GM18519 (cell line): ENCODE results near the gene NDUFC1.

Experiments used
- ATAC-seq: cut with Tn5 transposase; IDR thresholded peaks from one replicate; pipeline ENCODE4 v1.9.1; 2021; ENCODE audit warnings: mild to moderate bottlenecking, moderate library complexity; ENCODE audit not compliant: unreplicated experiment, low FRiP score

Gene NDUFC1

GRCh38 chr4:139300431-139301112 is 1.7 kb downstream of the NDUFC1 start:
- no peak for ATAC-seq

DNA sequence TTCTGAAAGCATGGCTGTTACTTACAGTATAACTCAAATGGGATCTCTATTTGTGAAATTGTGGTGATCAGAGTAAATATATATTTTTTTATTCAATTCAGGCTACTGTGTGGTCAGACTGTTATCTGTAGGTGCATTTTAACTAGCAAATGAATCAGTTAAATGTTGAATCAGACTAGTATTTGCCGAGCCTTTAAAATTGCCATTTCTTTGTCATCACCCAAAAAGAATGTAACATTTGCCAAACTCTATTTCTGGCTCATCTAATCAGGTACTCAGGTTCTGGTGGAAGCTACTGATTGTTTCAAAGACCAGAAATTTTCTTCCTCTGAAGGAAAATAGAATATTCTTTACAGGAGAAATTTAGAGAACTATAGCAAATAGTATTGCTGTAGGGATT is 2.7 kb downstream of the NDUFC1 start:
- no peak for ATAC-seq

- peak; percentile 23 for ATAC-seq
These were observed 5.3 kb downstream of the NDUFC1 start for GRCh38 chr4:139297001-139297410.

- ATAC-seq: no peak
These were observed 6.4 kb downstream of the NDUFC1 start for GRCh38 chr4:139295942-139296299.

- ATAC-seq: peak; percentile 83
These were observed 6.9 kb downstream of the NDUFC1 start for GRCh38 chr4:139295206-139295941.

DNA sequence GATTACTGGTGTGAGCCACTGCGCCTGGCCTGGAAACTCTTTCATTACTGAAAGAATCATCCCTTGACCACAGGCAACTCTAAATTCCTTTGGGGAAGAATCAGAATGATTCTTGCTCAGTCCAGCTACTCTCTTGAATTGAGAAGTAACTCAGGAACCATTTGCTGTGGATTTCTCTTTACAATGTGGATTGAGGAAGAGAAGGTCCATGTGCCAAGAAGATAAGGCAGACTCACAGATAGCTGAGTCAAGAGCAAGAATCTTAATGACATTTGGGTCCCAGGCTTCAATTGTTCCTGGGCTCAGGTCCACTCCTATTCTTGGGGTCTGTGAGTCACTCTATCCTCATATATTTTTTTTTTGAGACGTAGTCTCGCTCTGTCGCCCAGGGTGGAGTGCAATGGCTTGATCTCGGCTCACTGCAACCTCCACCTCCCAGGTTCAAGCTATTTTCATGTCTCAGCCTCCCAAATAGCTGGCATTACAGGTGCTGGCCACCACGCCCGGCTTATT is 16.0 kb downstream of the NDUFC1 start:
- no peak for ATAC-seq

DNA sequence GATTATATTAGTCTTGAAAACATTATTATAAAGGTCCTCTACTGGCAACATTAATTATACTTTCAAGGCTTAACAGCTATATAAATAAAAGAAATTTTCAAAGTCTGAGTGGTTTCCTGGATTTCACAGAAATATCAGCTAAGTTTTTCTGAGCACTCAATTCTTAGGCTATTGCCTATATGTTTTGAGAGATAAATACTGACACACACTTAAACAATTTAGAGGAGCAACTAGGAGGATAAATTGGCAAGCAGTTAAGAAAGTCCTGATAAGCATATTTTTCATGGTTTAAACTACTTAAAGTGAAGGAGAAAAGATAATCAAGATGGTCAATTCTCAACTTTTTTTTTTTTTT is 19.6 kb downstream of the NDUFC1 start:
- ATAC-seq: no peak

GRCh38 chr4:139282065-139282720 is 20.1 kb downstream of the NDUFC1 start:
- no peak for ATAC-seq

DNA sequence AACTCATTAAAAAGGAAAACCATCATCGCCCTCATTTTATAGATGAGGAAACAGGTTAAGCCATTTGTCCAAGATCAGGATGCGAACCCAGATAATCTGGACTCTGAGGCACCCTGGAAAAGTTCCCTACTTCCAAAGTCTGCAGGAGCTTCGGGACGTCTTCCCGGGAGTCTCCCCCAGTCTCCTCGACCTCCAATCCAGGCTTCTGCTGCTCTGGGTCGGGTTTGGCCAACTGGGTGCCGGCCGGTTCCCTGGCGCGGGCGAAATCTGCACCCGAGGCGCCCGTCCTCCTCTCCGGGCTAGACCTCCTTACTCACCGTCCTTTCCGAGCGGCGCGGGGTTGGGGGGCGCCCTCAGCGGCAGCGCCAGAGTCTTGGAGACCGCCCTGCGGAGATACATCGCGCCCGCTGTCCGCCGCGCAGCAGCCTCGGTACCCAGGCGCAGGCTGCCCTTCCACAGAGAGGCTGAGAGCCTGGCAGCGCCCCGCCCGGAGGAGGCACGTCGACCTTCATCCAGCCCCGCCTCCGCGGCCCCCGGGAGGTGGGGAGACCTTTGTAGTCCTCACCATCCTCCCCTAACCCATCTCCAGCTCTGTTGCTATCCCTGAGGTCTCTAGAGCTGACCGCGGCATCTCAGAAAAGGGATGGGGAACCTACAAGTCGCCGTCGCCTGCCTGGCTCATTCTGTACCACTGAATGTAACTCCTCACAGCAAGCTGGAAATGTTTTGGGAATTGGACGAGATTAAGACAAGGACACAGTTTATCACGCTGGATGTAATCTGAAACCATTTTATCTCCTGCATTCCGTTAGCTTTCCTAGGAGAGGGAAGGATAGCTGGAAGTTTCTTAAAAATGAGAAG is 22.3 kb downstream of the NDUFC1 start, which contains the start of gene MGARP:
Gene MGARP (minus strand): TSS at position 466 of the 861 bp plus-strand sequence. CDS start 67 bp downstream, at position 399.
- ATAC-seq: peak; percentile 42

DNA sequence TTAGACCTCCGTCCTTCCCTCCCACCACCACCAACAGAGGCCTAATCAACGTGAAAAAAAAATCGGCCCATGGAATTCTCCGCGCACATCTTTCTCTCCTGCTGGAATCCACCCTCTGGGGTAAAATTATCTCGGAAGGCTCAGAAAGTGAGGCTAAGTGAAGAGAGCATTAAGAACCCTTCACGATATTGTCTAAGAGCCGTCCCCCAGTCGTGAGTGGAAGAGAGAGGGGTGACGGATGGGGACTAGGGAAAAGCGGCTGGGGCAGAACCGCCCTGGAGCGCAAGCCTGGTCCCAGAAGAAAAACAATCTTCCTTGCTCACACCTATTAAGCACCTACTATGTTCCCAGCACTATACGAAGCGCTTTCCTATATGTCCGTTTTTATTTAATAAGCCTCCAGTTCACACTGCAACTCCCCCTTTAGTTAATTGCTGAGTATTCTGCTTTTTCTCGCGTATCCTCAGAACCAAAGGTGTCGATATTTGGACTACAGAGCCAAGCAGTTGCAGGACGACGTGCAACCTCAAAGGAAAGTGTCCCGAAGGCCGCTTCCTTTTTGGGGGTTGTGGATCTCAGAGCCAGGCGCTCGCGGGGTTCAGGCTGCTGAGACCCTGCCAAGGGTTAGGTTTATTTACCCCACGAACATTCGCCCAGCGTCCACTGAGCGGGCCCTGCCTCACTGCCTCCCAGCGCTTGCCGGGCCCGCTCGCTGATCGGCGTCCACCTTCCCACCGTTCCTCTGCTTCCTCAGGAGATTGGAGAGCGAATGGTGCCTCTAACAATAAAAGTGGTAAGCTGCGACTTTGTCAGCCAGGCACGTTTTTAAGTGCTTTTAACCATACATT is 23.1 kb downstream of the NDUFC1 start:
- no peak for ATAC-seq

DNA sequence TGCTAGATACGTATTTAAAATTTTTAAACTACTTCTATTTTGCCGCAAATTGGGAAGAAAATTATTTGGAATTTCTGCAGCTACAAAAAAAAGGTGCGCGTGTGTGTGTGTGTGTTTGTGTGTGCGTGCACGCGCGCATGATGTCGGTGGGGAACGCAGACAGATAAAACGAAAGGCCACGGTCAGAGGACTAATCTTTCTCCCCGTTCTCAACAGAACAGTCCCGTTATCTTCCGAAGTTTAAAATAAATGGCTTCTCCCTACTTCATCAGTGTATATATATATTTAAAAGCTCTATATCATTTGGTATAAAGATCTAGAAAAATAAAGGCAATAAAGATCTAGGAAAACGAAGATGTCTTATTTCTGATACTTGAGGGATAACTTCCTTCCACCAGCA is 23.8 kb downstream of the NDUFC1 start:
- no peak for ATAC-seq

DNA sequence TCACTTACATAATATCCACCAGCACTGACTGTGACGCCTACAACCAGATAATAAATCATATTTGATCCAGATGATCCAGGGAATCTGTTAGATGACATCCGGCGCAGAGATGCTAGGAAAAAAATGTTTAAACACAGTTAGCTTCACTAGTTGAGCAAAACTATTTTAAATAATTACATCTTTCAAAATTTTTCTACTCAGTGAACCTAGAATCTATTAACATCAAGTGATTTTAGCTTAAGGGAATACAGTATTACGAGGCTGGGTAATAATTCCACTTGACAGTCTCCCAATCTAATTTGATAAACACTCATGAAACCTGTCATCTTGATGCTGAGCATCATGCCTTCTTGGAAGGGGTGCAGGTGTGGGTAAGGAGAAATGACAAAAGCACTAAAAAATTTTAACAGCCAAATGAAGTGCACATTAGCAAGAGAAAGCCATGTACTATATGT is 27.0 kb downstream of the NDUFC1 start:
- no peak for ATAC-seq

DNA sequence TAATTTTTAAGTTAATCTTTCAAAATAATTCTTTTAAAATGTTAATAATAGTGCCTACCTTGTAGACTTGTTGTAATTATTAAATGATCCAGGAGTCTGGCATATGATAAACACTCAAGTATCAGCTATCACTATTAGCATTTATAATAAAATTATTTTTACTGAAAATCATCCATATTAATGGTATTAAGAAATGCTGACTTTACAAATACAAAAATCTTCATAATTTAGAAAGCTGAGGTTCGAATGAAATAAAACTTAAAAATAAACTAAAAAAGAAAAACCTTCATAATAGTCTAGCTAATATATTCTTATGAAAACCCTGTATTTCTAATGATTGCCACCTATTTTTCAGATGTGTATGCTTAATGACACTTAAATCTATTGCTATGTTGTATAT is 27.5 kb downstream of the NDUFC1 start:
- ATAC-seq: no peak

GRCh38 chr4:139273835-139274234 is 28.4 kb downstream of the NDUFC1 start:
- ATAC-seq: no peak

DNA sequence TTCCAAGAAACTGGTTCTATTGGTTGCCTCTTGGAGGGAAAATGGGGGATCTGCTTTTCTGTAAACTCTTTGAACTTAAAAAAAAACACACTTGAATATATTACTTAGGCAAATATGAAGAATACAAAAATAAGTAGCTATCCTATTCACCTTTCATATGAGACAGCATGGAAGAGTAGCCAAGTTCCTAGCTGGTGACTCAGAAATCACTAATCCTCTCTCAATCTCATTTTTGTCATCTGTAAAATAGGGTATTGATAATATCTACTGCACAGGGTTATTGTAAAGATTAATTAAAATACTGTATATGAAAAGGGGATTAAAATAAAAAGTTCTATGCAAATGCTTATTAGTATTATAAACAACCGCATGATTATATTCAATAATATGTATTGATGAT is 35.0 kb downstream of the NDUFC1 start:
- ATAC-seq: no peak

DNA sequence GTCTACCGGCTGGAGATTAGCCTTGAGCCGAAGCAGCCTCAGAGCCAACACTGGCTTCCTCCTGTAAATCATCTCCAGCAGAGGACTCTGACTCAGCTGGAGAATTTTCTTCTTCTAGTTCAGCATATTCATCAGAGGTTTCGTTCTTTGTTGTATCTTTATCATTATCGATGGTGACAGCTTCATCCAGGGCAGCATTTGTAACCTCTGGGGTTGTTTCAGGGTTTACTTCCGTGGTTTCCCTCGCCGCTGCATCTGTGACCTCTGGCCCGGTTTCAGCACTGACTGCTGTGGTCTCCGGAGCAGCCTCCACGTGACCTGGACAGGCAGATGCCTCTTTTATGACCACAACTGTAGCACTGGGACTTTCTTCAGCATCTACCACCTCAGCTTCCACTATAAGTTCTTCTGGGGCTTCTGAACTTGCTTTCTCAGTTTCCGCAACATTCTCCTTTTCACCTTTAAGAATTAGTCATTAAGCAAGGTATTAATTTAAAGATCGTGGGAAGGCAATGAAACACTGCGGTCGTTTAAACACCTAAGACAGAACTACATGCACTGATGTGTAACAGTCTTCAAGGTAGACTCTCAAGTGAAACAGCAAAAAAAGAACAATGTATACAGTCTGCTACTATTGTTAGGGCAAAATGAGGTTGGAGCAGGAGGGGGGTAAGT is 35.6 kb downstream of the NDUFC1 start:
- ATAC-seq: peak; percentile 91

DNA sequence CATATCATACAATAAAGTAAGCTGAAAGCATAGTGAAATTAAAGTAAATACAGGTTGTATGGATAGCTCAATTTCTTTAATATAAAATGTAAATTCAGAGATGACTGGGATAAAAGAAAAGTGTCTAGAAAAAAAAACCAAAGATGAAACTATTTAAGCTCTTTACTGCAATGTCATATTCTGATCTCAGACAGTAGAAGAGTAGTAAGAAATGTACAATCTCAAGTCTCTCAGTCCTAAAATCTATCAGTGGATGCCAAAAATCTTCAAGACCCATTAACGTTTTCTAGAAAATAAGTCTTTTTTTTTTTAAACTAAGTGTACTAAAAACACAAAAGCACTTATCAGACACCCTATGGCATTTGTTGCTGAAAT is 36.1 kb downstream of the NDUFC1 start:
- no peak for ATAC-seq

DNA sequence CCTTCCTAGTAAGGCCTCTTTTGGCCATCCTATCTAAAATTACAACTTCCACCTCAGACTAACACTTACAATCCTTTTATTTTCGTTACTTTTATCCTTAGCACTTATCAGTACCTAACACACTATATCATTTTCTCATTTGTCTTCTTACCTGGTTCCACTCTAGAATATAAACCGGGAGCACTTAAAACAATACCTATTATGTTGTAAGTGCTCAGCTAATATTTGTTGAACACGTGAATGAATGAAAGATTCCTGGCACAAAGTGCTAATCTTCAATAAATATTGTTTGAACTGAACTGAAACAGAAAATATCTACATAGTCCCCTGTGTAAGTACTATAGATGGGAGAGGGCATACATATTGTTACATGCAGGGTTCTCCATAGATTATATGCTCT is 36.6 kb downstream of the NDUFC1 start:
- ATAC-seq: no peak

- ATAC-seq: no peak
These were observed 45.9 kb downstream of the NDUFC1 start for GRCh38 chr4:139256349-139256748.
